SH-SY5Y (cell line): Measurements from ENCODE around the gene RAB6B.

Source experiments
- GATA2 ChIP-seq: IDR thresholded peaks from 2 replicates; pipeline ENCODE4 v1.6.1; 2011; ENCODE audit warnings: mild to moderate bottlenecking, low read depth, low read length
- GATA3 ChIP-seq: IDR thresholded peaks from 2 replicates; pipeline ENCODE4 v1.6.1; 2011; ENCODE audit warnings: low read depth, mild to moderate bottlenecking, low read length, moderate library complexity

- TF ChIP-seq GATA2 (no peak), GATA3 (no peak)
Observed at GRCh38 chr3:133815386-133815785, 80.3 kb downstream of the RAB6B start.
